Measurements from ENCODE around the gene SPATA7. TPM values are rescaled to one million over a fixed set of nuclear protein-coding genes. Genes with fewer than 3 reads are reported as not detected.

The SPATA7 gene
- total RNA-seq, 1 donor from 2014 or later, result 8.8 TPM

DNA sequence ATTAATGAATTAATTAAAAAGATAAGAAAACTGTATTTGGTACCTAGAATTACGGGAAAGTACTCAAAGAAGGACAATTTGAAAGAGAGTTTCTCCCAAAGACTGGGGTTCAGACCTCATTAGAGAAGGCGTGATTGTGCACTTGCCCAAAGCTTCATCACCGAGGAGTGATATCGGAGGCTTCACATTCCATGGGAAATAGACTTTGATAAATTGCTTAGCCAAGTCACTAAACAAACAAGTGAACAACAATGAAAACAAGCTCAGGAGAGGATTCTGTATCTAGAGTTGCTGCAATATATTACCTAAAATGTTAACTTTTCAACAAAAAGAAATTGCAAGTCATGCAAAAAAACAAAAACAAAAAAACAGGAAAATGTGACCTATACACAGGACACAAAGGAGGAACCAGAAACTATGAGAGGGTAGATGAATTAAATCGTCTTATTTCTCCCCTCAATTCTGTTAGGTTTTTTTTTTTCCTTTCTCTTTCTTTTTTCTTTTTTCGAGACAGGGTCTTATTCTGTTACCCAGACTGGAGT lies 3.4 kb downstream of the SPATA7 start:
- DNase-seq (no peak), ATAC-seq (ENCODE audit: poor library complexity) (no peak)
- intact Hi-C loops (cut with DNase I), result loop anchor here (10.0 kb wide), 1 partner anchor 194 kb away; no protein-coding TSS in a partner anchor

DNA sequence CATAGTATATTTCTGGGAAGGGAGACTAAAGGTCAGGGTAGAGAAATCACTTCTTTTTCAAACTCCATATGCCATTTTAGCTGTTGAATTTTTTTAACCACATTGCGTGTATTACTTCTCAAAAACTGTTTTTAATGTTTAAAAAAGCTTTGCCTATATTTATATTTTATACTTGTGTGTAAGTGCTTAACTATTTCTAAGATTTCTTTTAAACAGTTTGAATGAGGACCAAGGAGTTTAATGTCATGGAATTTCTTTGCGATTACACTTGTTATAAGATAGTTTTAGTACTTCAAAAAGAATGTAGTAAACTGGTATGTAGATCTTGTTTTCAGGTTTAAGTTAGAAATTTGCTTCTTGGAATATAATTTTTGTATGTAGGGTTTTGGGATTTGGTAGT lies 7.2 kb downstream of the SPATA7 start:
- intact Hi-C loops (cut with DNase I), result no loop called here
- no peak for ATAC-seq (ENCODE audit: poor library complexity)
- no peak for DNase-seq

DNA sequence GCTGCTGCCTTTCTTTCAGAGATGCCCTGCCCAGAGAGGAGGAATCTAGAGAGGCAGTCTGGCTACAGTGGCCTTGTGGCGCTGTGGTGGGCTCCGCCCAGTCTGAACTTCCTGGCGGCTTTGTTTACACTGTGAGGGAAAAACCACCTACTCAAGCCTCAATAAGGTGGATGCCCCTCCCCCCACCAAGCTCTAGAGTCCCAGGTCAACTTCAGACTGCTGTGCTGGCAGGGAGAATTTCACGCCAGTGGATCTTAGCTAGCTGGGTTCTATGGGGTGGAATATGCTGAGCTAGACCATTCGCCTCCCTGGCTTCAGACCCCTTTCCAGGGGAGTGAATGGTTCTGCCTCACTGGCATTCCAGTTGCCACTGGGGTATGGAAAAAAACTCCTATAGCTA lies 25.6 kb downstream of the SPATA7 start:
- ATAC-seq (ENCODE audit: poor library complexity) (no peak), DNase-seq (no peak)
- intact Hi-C loops (cut with DNase I), result loop anchor here (10.0 kb wide), 1 partner anchor 406 kb away; the partner anchor contains the start of gene GPR65

DNA sequence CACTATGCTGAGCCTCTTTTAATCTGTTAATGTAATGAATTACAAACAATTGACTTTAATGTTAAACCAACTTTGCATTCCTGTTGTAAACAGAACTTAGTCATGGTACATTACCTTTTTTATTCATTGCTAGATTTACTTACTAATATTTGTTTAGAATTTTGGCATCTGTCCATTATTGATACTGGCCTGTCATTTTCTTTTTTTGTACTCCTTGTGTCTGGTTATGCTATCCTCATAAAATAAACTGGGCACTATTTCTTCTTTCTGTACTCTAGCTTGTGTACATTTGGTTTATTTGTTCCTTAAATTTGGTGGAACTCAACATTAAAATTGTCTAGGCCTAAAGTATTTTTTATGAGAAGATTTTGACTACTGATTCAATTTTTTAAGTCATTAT lies 32.1 kb downstream of the SPATA7 start:
- DNase-seq, result no peak
- no peak for ATAC-seq (ENCODE audit: poor library complexity)

DNA sequence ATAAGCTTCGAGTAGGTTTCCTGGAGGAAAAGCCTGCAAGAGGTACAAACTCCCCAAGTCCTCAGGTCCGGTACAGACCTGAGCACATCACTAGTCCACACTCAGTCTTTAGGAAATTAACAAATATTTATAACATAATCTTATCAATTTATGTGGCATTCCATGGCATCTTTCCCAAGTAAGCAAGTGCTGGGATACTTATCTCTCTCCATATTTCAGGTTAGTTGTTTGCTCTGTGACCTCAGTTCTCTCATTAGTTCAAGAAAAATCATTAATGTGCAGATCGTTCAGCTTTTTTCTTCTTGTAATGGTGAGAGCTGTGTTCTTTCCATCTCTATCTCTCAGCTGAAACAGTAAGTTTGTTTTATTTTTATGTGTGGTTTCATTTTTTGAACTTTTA lies 34.7 kb downstream of the SPATA7 start:
- no peak for ATAC-seq (ENCODE audit: poor library complexity)
- no peak for DNase-seq

More for the DNA sequence above, 32.1 kb downstream of the SPATA7 start:
- intact Hi-C loops (cut with DNase I), result loop anchor here (10.0 kb wide), 1 partner anchor 413 kb away; the partner anchor contains the start of gene GPR65

DNA sequence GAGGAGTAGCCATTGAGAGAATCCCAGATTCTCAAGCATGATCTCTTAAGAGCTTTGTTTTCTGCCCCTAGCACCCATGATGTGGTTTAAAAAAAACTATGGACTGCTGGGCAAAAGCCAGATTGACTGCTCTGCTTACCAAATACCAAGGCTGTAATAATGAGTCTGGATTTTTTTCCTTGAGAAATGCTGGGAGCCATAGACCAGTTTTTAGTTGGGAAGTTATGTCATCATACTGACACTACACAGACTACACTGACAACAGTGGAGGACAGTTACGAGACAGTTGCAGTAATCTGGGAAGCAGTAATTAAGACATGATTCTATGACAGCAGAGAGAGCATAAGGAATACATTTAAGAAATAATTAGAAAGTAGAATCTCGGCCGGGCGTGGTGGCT lies 35.8 kb downstream of the SPATA7 start:
- DNase-seq, result no peak
- intact Hi-C loops (cut with DNase I), result no loop called here
- no peak for ATAC-seq (ENCODE audit: poor library complexity)

More for the DNA sequence above, 34.7 kb downstream of the SPATA7 start:
- intact Hi-C loops (cut with DNase I), result no loop called here

DNA sequence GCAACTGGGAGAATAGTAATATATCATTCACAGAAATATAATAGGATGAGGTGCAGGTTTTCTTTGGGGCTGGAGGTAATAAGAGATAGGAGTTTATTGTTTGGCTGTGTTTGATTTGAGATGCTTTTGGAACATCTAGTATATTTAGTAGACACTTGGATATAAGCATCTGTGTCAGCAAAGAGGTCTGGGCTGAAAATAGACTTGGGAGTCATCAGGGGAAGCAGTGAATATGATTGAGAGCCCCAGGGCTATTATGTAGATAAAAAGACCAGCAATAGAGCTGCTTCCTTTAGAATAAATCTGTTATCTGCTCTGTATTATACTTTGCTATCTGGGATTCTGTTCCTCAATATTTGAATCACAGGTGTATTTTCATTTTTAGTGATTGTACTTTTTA lies 36.6 kb downstream of the SPATA7 start:
- DNase-seq, result no peak
- peak; percentile 53 for ATAC-seq (ENCODE audit: poor library complexity)
- intact Hi-C loops (cut with DNase I), result no loop called here

DNA sequence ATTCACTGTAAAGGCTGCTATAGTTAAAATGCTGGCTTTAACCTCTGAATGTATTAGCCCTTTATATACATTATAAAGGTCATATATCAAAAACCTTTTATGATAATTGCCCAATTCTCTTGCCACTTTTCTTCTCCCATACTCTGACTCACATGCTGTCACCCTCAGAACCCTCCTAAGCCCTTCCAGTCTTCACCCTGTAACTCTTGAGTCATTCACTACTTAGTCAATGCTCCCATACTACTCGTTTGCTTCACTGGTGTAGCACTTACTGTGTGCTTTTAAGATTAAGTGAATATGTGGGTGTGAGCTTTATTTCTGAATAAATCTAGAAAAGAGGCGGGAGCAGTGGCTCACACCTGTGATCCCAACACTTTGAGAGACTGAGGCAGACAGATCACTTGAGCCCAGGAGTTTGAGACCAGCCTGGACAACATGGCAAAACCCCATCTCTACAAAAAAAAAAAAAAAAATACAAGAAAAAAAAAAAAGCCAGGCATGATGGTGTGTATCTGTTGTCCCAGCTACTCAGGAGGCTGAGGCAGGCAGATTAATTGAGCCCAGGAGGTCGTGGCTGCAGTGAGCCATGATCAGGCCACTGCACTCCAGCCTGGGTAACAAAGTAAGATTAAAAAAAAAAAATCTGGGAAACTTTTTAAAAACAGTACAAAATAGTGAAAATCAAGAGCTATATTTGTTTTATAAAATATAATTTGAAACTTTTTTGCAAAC lies 37.6 kb downstream of the SPATA7 start:
- ATAC-seq (ENCODE audit: poor library complexity), result no peak
- intact Hi-C loops (cut with DNase I), result no loop called here
- DNase-seq, result no peak

DNA sequence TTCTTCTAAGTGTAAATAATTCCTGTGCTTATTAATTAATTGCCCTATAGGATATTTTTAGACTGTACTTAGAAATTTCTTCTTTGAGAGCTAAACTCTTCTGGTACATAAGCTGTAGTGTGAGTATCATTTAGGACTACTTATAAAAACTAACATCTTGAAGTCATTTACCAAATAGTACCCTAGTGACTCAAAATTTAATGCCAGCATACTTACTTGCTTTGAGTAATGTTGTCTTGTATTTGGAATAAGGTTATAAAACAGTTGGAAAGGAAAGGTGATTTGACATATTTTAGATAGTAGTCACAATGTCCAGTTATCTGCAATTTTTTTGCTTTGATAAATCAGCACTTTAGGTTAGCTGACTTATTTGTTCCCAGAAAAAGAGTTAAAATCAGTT lies 39.1 kb downstream of the SPATA7 start:
- no peak for DNase-seq
- no peak for ATAC-seq (ENCODE audit: poor library complexity)
- intact Hi-C loops (cut with DNase I), result no loop called here

DNA sequence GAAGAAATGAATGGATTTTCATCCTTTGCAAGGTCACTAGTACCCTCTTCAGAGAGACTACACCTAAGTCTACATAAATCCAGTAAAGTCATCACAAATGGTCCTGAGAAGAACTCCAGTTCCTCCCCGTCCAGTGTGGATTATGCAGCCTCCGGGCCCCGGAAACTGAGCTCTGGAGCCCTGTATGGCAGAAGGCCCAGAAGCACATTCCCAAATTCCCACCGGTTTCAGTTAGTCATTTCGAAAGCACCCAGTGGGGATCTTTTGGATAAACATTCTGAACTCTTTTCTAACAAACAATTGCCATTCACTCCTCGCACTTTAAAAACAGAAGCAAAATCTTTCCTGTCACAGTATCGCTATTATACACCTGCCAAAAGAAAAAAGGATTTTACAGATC lies 40.8 kb downstream of the SPATA7 start:
- intact Hi-C loops (cut with DNase I), result no loop called here
- ATAC-seq (ENCODE audit: poor library complexity) (no peak), DNase-seq (no peak)

DNA sequence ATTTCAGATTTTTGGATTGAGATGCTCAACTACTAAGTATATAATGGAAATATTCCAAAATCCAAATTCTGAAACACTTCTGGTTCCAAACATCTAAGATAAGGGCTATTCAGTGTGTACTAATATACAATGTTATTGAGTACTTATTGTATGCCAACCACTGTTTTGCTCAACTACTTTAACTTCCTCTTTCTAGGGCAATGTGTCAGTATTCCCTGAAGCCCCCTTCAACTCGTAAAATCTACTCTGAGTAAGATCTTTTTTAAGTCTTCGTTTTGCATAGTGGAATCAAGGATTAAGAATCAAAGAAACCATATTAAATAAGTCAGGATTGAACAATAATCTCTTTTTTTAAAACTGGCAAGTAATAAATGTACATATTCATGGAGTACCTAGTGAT lies 45.5 kb downstream of the SPATA7 start:
- DNase-seq (no peak), ATAC-seq (ENCODE audit: poor library complexity) (no peak)
- intact Hi-C loops (cut with DNase I), result no loop called here

DNA sequence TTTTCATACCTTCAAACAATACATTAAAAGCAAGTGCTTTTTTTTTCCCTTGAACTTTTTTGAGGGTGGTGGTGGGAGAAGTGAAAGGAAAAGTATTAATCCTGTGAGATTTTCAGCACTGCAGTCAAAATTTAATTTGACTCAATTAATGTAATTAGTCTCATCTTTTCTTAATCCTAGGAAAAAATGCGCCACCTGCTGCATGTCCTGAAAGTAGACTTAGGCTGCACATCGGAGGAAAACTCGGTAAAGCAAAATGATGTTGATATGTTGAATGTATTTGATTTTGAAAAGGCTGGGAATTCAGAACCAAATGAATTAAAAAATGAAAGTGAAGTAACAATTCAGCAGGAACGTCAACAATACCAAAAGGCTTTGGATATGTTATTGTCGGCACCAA lies 52.2 kb downstream of the SPATA7 start:
- intact Hi-C loops (cut with DNase I), result no loop called here
- ATAC-seq (ENCODE audit: poor library complexity), result no peak
- DNase-seq, result no peak

DNA sequence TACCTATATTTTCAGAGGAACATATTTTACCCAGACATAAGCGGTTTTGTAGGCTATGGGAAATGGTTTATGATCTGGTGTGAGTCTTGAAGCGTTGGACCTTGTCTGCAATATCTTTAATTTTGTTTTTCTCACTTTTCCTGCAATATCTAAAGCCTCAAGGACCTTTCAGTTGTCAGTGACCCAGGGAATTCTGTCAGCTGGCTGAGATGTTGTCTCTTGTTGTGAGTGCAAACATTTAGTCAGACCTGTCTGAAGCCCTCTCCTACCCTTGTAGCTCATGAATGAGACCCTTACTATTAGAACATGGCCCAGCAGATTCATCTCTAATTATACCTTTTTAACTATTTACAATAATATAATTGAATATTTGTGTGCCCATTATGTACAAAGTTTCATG lies 53.6 kb downstream of the SPATA7 start:
- intact Hi-C loops (cut with DNase I), result no loop called here
- no peak for ATAC-seq (ENCODE audit: poor library complexity)
- no peak for DNase-seq

DNA sequence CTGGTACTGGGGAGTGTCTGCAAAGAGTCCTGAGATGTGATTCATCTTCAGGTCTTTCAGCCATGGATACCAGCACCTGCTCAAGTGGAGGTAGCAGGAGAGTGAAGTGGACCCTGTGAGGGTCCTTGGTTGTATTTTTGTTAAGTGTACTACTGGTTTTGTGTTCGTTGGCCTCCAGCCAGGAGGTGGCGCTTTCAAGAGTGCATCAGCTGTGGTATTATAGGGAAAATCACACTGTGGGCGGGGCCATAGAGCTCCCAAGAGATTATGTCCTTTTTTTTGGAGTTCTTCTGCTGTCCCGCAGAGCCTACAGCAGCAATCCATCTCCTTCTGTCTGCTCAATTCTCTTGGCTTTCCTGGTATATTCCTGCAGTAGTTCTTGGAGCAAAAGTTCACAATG lies 66.8 kb downstream of the SPATA7 start:
- ATAC-seq (ENCODE audit: poor library complexity) (no peak), DNase-seq (no peak)
- intact Hi-C loops (cut with DNase I), result no loop called here

DNA sequence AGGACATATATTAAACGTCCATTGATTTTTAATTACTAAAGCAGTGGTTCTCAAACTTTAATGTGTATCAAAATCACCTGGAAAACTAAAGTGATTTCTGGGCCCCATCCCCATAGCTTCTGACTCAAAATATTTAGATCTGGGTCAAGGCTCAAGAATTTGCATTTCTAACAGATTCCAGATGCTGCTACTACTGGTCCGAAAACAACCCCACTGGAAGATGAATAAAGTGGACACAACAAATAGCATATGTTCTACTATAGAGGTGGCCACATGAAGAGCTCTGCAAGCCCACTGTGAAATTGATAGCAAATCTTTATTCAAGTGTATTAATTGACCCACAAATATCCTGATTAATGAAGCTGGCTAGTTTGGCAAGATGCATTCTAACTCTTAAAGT lies 69.4 kb downstream of the SPATA7 start:
- DNase-seq, result no peak
- intact Hi-C loops (cut with DNase I), result no loop called here
- ATAC-seq (ENCODE audit: poor library complexity), result no peak

DNA sequence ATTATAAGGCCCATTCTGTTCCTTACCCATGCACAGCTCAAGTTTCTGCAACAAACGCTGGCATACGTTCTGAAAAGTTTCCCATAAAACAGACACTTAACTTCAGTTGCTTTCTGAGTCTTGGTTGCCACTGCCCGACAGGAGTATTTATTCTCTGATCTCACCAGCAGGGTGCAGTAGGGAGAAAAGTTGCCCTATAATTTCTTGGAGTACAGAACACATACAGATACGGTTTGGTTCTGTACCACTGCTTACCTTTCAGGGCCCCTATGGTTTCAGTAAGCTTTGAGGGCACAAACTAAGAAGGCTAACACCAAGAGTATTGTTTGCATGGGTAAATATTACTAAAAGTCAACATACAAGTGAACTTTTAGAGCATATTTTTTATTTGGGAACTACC lies 77.9 kb downstream of the SPATA7 start:
- no peak for DNase-seq
- ATAC-seq (ENCODE audit: poor library complexity), result no peak
- intact Hi-C loops (cut with DNase I), result no loop called here

DNA sequence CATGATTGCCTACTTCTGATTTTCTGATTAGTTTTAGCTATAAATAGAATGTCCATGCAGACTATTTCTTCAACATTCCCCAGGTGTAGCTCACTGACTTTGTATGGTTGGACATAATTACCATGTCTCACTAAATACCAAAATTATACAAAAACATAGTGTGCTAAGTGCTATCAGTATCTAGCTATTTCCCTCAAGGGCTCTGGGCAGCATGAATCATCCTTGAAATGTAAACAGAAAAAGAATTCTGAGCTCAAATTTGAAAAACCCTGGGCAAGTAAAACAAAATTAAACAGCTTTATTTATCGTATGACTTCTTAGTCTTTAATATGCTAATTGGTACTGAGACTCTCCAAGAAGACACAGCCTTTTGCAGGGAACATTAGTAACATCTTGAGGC lies 82.9 kb downstream of the SPATA7 start:
- intact Hi-C loops (cut with DNase I), result no loop called here
- no peak for DNase-seq
- no peak for ATAC-seq (ENCODE audit: poor library complexity)

DNA sequence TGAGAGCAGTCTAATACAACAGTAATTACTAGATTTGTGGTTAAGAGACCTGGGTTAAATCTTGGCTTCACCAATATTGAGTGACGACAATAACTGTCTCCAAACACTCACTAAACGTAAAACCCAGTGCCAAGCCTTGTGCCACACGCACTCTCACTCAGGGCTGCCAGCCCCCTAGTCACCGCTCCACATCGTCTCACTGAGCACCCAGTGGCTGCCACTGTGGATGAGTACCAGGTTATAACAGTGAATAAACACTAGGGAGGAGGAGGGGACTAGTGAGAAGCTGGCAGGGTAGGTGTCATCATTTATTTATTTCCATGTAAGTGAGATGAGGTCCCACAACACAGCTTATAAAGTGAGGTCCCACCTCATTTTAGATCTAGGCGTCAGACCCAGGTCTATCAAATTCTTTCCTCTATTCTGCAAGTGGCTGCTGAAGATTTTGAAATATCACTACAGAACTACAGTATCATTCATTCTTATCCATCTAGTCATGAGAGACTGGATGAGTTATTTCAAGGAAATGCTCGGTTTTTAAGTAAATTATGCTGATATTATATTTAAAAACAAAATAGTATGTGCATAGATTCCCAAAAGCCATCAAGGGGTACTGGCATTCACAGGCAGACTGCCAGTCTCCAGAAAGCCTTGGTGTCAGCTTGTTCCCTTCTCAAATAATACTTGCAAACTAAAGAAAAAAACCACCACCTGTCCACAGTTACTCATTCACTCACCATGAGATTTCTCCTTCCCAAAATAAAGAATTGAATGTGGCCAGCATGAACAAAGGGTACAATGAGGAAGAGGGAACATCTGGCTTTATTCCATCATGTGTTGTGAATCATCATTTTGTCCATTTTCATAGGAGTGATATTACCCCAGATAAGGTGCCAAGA lies 85.3 kb downstream of the SPATA7 start:
- ATAC-seq (ENCODE audit: poor library complexity) (peak; percentile 56), DNase-seq (no peak)
- intact Hi-C loops (cut with DNase I), result no loop called here

DNA sequence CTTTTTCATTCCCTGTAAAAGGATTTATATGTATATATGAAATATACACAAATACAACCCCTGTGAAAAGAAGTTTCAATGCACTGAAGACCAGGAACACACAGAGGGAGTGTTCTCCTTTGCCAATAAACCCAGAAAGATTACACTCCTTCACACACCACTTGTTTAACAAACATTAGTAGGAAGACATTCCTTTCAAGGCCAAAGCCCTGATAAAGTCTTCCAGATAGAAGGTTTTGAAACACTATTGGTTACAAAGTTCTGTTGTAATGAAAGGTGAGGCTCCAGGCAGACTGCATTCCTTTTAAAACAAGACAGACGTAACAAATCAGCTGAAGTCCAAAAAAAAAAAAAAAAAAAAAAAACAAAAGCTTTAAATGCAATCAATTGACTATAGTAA lies 88.3 kb downstream of the SPATA7 start:
- intact Hi-C loops (cut with DNase I), result no loop called here
- no peak for DNase-seq
- no peak for ATAC-seq (ENCODE audit: poor library complexity)
